HS-27A (cell line): ENCODE results near the gene GBP2.
"Not testable (repeated sequence)": the region's sequence is repeated elsewhere in the genome, so short reads cannot be mapped to it uniquely, and the experiment has no call there.

Experiments used
- DNase-seq: peaks from one replicate; pipeline ENCODE4 v3.0.0-alpha.2; 2012; ENCODE audit warnings: low read depth, missing footprints

Gene GBP2, protein sequence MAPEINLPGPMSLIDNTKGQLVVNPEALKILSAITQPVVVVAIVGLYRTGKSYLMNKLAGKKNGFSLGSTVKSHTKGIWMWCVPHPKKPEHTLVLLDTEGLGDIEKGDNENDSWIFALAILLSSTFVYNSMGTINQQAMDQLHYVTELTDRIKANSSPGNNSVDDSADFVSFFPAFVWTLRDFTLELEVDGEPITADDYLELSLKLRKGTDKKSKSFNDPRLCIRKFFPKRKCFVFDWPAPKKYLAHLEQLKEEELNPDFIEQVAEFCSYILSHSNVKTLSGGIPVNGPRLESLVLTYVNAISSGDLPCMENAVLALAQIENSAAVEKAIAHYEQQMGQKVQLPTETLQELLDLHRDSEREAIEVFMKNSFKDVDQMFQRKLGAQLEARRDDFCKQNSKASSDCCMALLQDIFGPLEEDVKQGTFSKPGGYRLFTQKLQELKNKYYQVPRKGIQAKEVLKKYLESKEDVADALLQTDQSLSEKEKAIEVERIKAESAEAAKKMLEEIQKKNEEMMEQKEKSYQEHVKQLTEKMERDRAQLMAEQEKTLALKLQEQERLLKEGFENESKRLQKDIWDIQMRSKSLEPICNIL

GRCh38 chr1:89125913-89126580 lies at the start of gene GBP2:
Gene GBP2, minus strand, starts transcription at chr1:89126114. Its CDS starts 4,148 bp downstream, at chr1:89121966.
- DNase-seq = peak; percentile 34

GRCh38 chr1:89174491-89174890 lies 48.6 kb upstream of the GBP2 start:
- no peak for DNase-seq

DNA sequence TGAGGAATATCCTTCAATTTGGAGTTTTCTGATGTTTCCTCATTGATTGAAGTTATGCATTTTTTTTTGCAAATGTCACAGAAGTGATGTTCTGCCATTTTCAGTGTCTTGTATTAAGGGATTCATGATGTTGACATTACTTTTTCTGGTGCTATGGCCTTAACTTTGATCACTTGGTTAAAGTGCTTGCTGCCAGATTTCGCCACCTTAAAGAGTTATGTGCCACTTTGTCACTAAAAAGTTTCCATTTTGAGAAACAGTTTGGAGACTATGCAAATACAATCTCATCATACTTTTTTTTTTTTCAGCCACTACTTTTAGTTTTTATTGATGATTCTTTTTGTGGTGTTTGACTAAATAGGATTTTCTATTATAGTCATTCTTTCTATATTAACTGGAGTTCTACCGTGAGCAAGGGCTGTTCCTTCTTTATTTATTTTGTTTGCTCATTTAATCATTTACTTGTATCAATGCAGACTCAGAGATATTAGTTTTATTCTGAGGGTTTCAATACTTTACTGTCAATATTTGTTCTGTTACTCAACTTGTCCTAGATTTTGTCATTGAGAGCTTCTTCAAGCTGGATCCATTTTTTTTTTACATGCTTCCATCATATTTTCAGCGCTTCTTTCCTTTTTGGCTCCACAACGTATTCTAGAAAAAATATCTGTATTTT lies 46.7 kb upstream of the GBP2 start:
- DNase-seq = no peak

- DNase-seq = no peak
These were observed 45.1 kb upstream of the GBP2 start for GRCh38 chr1:89171067-89171438.

DNA sequence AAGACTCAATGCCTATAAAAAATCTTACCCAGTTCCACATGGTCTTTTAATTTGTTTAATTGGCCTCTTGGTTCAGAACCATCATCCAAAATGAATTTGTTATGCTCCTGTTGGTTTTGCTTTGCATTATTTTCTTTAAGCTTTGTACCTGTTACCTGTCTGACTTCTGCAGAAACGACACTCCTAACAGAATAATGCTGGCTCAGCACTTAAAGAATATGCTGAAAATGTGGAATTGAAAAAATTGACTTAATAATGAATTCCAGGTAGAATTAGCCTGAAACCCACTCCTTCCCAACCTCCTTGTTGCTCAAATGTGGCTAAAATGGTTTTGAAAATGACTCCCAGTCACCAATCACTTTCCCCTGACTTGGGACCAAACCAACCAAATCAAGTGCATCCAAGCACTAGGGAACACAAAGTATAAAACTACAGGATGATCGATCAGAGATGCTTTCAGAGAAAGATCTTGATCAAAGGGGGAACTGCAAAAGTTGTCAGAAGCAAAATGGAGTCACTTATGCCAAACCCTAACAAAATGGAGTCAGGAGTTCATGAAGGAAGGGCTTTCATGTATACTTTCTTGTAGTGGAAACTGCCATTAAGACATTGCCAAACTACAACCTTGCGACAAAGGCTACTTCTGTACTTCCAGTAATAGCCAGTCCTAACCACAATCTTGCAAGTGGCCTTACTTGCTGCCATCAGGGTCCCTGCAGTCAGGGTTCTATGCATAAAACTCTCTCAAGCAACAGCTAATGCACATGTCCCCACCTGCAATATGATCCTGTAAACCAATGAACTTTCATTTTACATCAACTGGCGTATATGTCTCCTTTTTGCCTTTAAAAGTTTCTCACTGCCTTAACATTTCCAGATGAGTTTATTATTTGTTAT lies 44.5 kb upstream of the GBP2 start:
- no peak for DNase-seq

- DNase-seq = no peak
These were observed 43.3 kb upstream of the GBP2 start for GRCh38 chr1:89169166-89169565.

DNA sequence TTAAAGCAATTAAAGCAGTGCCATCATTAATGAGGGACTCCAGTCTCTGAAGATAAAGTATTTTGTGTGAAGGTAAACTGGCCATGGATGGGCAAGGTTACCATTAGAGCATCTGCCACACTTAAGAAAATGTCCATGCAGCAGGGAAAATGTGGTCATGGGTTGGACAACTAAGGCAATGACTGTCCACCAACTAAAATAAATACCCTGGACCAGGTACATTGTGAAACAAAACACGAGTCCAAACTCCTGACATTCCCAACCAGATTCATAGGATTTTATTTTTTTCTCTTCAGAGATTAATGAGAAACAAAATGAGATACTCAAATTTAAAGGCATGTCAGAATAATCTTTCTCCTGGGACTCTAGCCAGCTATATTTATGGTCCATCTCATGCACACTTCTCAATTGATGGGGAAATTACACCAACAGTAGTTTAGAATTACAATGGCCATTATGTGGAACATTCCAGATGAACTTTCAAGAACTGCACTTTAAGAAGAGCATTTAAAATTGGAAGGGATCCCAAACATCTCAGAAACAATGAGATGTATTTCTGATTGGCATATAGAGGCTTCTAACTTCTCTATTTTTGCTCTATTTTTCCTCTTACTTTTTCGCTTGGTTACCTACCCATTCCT lies 41.8 kb upstream of the GBP2 start:
- no peak for DNase-seq

DNA sequence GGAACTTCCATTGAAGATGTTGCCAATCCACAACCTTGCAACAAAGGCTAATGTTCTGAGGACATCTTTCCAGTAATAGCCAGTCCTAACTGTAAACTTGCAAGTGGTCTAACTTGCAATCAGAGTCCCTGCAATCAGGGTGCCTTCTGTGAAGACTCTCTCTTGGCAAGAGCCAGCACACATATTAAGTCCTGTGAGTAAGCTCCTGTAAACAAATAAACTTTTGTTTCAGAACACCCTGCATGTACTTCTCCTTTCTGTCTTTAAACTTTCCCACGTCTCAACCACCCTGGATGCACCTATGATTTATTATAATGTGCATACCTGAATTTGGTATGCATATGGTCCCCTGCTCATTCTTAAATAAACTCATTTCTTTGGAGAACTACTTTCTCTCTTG lies 40.8 kb upstream of the GBP2 start:
- DNase-seq = no peak

GRCh38 chr1:89165811-89166210 lies 39.9 kb upstream of the GBP2 start:
- DNase-seq = no peak

GRCh38 chr1:89151047-89151446 lies 25.1 kb upstream of the GBP2 start:
- DNase-seq = no peak

GRCh38 chr1:89149976-89150375 lies 24.1 kb upstream of the GBP2 start:
- DNase-seq = no peak

GRCh38 chr1:89149229-89149628 lies 23.3 kb upstream of the GBP2 start:
- DNase-seq = no peak

GRCh38 chr1:89147678-89148658 lies 22.1 kb upstream of the GBP2 start:
- no peak for DNase-seq

- DNase-seq = no peak
These were observed 20.8 kb upstream of the GBP2 start for GRCh38 chr1:89146721-89147120.

DNA sequence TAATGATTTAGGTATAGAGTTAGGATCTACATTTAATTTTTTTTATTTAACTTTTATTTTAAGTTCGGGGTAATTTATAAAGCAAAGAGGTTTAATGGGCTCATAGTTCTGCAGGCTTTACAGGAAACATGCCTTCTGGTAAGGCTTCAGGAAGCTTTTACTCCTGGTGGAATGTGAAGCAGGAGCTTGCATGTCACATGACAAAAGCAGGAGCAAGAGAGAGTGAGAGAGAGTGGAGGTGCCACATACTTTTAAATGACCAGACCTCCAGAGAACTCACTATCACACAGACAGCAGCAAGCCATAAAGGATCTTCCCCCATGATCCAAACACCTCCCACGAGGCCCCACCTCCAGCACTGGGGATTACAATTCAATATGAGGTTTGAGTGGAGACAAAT lies 17.6 kb upstream of the GBP2 start:
- no peak for DNase-seq

DNA sequence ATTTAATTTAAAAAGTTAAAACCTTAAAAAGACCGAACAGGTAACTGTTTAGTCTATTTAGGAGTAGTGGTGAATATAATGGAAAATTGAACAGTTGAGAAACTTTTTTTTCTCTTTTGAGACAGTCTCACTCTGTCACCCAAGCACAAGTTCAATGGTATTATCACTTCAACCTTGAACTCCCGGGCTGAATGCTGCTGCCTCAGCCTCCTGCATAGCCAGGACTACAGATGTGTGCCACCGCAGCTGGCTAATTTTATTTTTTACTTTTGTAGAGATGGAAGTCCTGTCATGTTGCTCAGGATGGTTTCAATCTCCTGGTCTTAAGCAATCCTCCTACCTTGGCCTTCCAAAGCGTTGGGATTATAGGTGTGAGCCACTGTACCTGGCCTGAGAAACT lies 16.2 kb upstream of the GBP2 start:
- DNase-seq = no peak

DNA sequence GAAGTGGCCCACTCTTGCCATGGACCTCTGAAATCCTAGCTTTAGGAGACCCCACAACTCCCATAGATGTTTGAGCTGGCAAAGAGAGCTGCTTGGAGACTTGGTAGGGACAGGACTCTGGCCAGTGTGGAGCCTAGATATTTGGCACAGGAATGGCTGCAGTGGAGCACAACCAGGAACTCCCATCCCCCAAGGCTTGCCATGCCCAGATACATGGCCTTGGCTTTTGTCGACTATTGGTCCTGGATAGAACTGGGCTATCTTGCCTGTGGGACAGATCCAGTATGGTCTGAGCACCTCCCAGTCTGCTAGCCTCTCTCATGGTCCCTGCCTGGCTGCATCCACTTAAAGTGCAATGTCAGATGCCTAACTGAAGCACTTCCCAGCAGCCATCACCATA lies 7.8 kb upstream of the GBP2 start:
- no peak for DNase-seq

DNA sequence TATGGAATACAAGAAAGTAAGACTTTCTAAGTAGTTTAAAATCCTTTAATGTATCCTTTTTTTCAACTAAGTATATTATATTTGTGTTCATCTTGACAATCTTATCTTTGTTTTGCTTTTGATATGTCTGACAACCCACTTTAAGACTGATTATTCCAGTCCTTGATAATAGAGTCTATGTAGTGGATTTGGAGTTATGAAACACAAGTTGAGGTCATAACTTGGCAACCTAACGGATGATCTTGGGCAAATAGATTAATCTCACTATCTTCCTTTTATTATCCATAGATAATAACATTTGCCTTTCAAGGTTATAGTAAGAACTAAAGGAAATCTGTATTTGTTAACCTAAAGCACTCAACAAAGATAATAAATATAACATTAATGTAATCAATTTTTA lies 4.8 kb upstream of the GBP2 start:
- no peak for DNase-seq

DNA sequence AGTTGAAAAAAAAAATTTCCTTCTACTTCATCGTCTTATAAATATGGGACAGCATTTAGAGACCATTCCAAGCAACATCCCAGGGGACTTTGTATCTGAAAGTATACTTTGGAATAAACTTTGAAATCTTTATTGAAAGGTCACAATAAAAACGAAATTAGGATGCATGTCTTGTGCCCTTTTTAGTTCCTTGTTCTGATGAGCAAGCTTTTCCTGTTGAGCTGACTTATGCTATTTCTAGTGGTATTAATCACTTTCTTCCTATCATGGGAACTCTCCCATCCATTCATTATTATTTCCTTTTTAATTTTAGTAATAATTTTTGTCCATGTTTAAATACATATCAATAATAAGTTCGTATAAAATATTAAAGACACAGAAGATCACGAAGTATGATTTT lies 4.0 kb upstream of the GBP2 start:
- DNase-seq = no peak

DNA sequence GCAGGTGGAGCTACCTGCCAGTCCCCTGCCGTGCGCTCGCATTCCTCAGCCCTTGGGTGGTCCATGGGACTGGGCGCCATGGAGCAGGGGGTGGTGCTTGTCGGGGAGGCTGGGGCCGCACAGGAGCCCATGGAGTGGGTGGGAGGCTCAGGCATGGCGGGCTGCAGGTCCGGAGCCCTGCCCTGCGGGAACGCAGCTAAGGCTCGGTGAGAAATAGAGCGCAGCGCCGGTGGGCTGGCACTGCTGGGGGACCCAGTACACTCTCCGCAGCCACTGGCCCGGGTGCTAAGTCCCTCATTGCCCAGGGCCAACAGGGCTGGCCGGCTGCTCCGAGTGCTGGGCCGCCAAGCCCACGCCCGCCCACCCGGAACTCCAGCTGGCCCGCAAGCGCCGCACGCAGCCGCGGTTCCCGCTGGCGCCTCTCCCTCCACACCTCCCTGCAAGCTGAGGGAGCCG lies 2.1 kb upstream of the GBP2 start:
- not testable (repeated sequence) for DNase-seq
